HCT116 (cell line): ENCODE data around the gene DPY19L3. TPM values are rescaled to one million over a fixed set of nuclear protein-coding genes. Genes with fewer than 3 reads are reported as not detected.

ENCODE experiments used
- ATAC-seq: fragments of 200-7000 bp; cut with Tn5 transposase; 2 replicates; pipeline ENCODE4 v1.9.1; 2020; ENCODE audit warnings: mild to moderate bottlenecking, moderate library complexity
- BruUV-seq: library from RNA; stranded (reverse); fragments of 400-500 nt; replicated peaks from 2 replicates; lab custom pipeline; 2021; lab: Mats Ljungman, UMichigan
- CTCF ChIA-PET: fragments of 300-600 bp; sonication (Branson Sonifier 250); formaldehyde crosslinking; loops from one replicate; lab custom pipeline; 2021; ENCODE audit warnings: antibody characterized with exemption; lab: Charles Lee
- POLR2A ChIA-PET: fragments of 300-600, 350-600 bp; sonication (Branson Sonifier 250); formaldehyde crosslinking; loops from one replicate; lab custom pipeline; 2021; ENCODE audit warnings: antibody characterized with exemption; lab: Charles Lee
- RAD21 ChIA-PET, 2 experiments: fragments of 300-600 bp; sonication (Branson Sonifier 250); formaldehyde crosslinking; loops; one replicate each; lab custom pipeline; 2023; ENCODE audit warnings: low total read pairs in 2 of 2; ENCODE audit not compliant: uncharacterized antibody in 2 of 2, unreplicated experiment in 2 of 2, low non-redundant PET in 1 of 2; lab: Charles Lee
- DNase-seq: peaks from one replicate; pipeline ENCODE4 v3.0.0-alpha.2; 2010; ENCODE audit warnings: low read depth, low spot score
- H2AFZ ChIP-seq: fragments of 200-600 bp; shearing (Covaris generic), sonication (generic); 2 replicates; pipeline ENCODE4 v1.6.1; 2017; ENCODE audit warnings: low read depth, mixed run types, mixed read lengths, antibody characterized with exemption, low read length; ENCODE audit not compliant: poor library complexity, severe bottlenecking
- H3K27ac ChIP-seq: 2 replicates; pipeline ENCODE4 v1.5.1; 2012; ENCODE audit warnings: low read depth, low read length
- H3K27me3 ChIP-seq: fragments of 200-600 bp; sonication (generic); 2 replicates; pipeline ENCODE4 v1.6.1; 2016; ENCODE audit warnings: mixed run types, low read length, mixed read lengths; ENCODE audit not compliant: insufficient read depth
- H3K36me3 ChIP-seq, 2 experiments: fragments of 200-500 bp in 1 of 2; fragments of 200-600 bp in 1 of 2; sonication (Bioruptor generic) in 1 of 2; sonication (generic) in 1 of 2; 2 replicates each; pipeline versions ENCODE4 v1.5.1 to v1.6.1; 2014 to 2016; ENCODE audit warnings: low read length in 2 of 2, inconsistent platforms in 1 of 2, mixed read lengths in 1 of 2, mixed run types in 1 of 2; ENCODE audit not compliant: insufficient read depth in 2 of 2, control insufficient read depth in 1 of 2
- H3K4me1 ChIP-seq, 2 experiments: fragments of 200-600 bp in 1 of 2; sonication (generic) in 1 of 2; 2 replicates each; pipeline versions ENCODE4 v1.5.1 to v1.6.1; 2012 to 2017; ENCODE audit warnings: low read length in 2 of 2, inconsistent platforms in 1 of 2, mild to moderate bottlenecking in 1 of 2, mixed read lengths in 1 of 2, mixed run types in 1 of 2, moderate library complexity in 1 of 2; ENCODE audit not compliant: insufficient read depth in 2 of 2, control insufficient read depth in 1 of 2
- H3K4me2 ChIP-seq: fragments of 200-600 bp; sonication (generic); 2 replicates; pipeline ENCODE4 v1.6.1; 2017; ENCODE audit warnings: mixed run types, low read length, mixed read lengths
- H3K4me3 ChIP-seq, 2 experiments: fragments of 200-600 bp in 1 of 2; sonication (generic) in 1 of 2; replicated peaks in 1 of 2; 2 replicates each; pipeline ENCODE4 v1.5.1; 2011 to 2016; ENCODE audit warnings: low read length in 2 of 2, control low read depth in 1 of 2, low read depth in 1 of 2, mild to moderate bottlenecking in 1 of 2, mixed read lengths in 1 of 2, mixed run types in 1 of 2
- H3K79me2 ChIP-seq: fragments of 200-600 bp; sonication (generic); 2 replicates; pipeline ENCODE4 v1.6.1; 2017; ENCODE audit warnings: mild to moderate bottlenecking, mixed run types, low read length, moderate library complexity, mixed read lengths; ENCODE audit not compliant: insufficient read depth
- H3K9ac ChIP-seq: fragments of 200-600 bp; sonication (generic); 2 replicates; pipeline ENCODE4 v1.6.1; 2016; ENCODE audit warnings: low read length, mixed read lengths
- H3K9me2 ChIP-seq: fragments of 200-600 bp; sonication (generic), shearing (Covaris generic); 2 replicates; pipeline ENCODE4 v1.6.1; 2017; ENCODE audit warnings: mixed run types, mild to moderate bottlenecking, moderate library complexity; ENCODE audit not compliant: insufficient read depth
- H3K9me3 ChIP-seq, 2 experiments: fragments of 200-500 bp in 1 of 2; fragments of 200-600 bp in 1 of 2; sonication (Bioruptor generic) in 1 of 2; sonication (generic) in 1 of 2; 2 replicates each; pipeline ENCODE4 v1.6.1; 2014 to 2017; ENCODE audit warnings: low read length in 2 of 2, mixed read lengths in 2 of 2, inconsistent platforms in 1 of 2, low read depth in 1 of 2, mild to moderate bottlenecking in 1 of 2, mixed run types in 1 of 2, moderate library complexity in 1 of 2; ENCODE audit not compliant: control insufficient read depth in 1 of 2, insufficient read depth in 1 of 2
- H4K20me1 ChIP-seq: fragments of 200-600 bp; sonication (generic), shearing (Covaris generic); 2 replicates; pipeline ENCODE4 v1.6.1; 2017; ENCODE audit warnings: mixed run types, mild to moderate bottlenecking, moderate library complexity; ENCODE audit not compliant: insufficient read depth
- CBX3 ChIP-seq: IDR thresholded peaks from 2 replicates; pipeline ENCODE4 v1.6.1; 2012; ENCODE audit warnings: low read depth
- CEBPB ChIP-seq: IDR thresholded peaks from 2 replicates; pipeline ENCODE4 v1.6.1; 2012; ENCODE audit warnings: low read depth
- CTCF ChIP-seq, 3 experiments: fragments of 200-600 bp in 1 of 3; sonication (generic) in 1 of 3; IDR thresholded peaks in 2 of 3; conservative IDR thresholded peaks in 1 of 3; 2 replicates each; pipeline ENCODE4 v1.5.1; 2012 to 2017; ENCODE audit warnings: low read depth in 2 of 3, low read length in 2 of 3, antibody characterized with exemption in 1 of 3, borderline replicate concordance in 1 of 3, control low read depth in 1 of 3, mild to moderate bottlenecking in 1 of 3, mixed read lengths in 1 of 3, mixed run types in 1 of 3, moderate library complexity in 1 of 3; ENCODE audit not compliant: insufficient read depth in 1 of 3
- ELF1 ChIP-seq: IDR thresholded peaks from 2 replicates; pipeline ENCODE4 v1.6.1; 2012; ENCODE audit warnings: low read depth, borderline replicate concordance
- EZH2 ChIP-seq: fragments of 200-600 bp; sonication (generic); IDR thresholded peaks from 2 replicates; pipeline ENCODE4 v1.6.1; 2017; ENCODE audit warnings: antibody characterized with exemption, mixed run types
- EZH2phosphoT487 ChIP-seq: fragments of 200-600 bp; IDR thresholded peaks from 2 replicates; pipeline ENCODE4 v1.6.1; 2018; ENCODE audit warnings: antibody characterized with exemption, borderline replicate concordance
- FOSL1 ChIP-seq: IDR thresholded peaks from 2 replicates; pipeline ENCODE4 v1.6.1; 2012; ENCODE audit warnings: low read depth
- JUND ChIP-seq: IDR thresholded peaks from 2 replicates; pipeline ENCODE4 v1.6.1; 2012
- MAX ChIP-seq: IDR thresholded peaks from 2 replicates; pipeline ENCODE4 v1.6.1; 2012
- POLR2AphosphoS5 ChIP-seq: IDR thresholded peaks from 2 replicates; pipeline ENCODE4 v1.6.1; 2011; ENCODE audit warnings: mild to moderate bottlenecking, low read depth, low read length, moderate library complexity
- RAD21 ChIP-seq: IDR thresholded peaks from 2 replicates; pipeline ENCODE4 v1.6.1; 2012; ENCODE audit warnings: low read depth, mild to moderate bottlenecking
- SIN3A ChIP-seq: IDR thresholded peaks from 2 replicates; pipeline ENCODE4 v1.6.1; 2012; ENCODE audit warnings: low read depth
- SRF ChIP-seq: IDR thresholded peaks from 2 replicates; pipeline ENCODE4 v1.6.1; 2012; ENCODE audit warnings: low read depth
- TCF7L2 ChIP-seq: IDR thresholded peaks from 2 replicates; pipeline ENCODE4 v1.7.0; 2011; ENCODE audit warnings: borderline replicate concordance, inconsistent platforms; ENCODE audit not compliant: insufficient read depth, insufficient read length; ENCODE audit errors: extremely low read depth
- ZBTB33 ChIP-seq: IDR thresholded peaks from 2 replicates; pipeline ENCODE4 v1.6.1; 2011; ENCODE audit warnings: mild to moderate bottlenecking, low read length, moderate library complexity; ENCODE audit not compliant: insufficient replicate concordance; ENCODE audit errors: extremely low read depth
- ZFX ChIP-seq: fragments of 450-650 bp; IDR thresholded peaks from 2 replicates; pipeline ENCODE4 v1.6.1; 2017
- ZNF274 ChIP-seq: fragments of 200-500 bp; sonication (Bioruptor generic); IDR thresholded peaks from 2 replicates; pipeline ENCODE4 v1.6.1; 2014; ENCODE audit warnings: mild to moderate bottlenecking, low read depth, low read length, inconsistent platforms
- intact Hi-C: fragments of 100-400 bp; cut with micrococcal nuclease; formaldehyde crosslinking; loops from 2 replicates; pipeline ENCODE4 v1.10.0; 2022
- total RNA-seq: library from RNA; stranded (reverse); gene quantifications from one replicate; pipeline ENCODE4 v1.2.1, GENCODE V29; 2021; ENCODE audit not compliant: unreplicated experiment
- TF ChIP-seq, protein P1 (sequence below): IDR thresholded peaks from 2 replicates; pipeline ENCODE4 v1.6.1; 2012

Gene DPY19L3
- total RNA-seq, 1 experiment from 2014 or later: 14.5 TPM

DNA sequence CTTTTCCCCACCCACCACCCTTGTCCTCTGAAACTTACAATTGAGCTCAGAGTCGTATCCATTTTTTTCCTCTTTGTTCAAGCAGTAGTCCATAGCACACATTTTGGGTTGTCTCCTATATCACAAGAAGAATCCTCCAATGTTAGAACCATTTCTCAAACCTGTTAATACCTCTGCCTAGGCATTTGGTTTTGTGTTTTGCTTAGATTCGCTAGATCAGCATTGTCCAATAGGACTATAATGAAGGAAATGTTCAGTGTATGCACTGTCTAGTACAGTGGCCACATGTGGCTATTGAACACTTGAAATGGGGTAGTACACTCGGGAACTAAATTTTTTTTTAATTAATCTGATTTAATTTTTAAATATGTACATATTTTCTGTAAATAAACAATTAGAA lies 12.6 kb downstream of the DPY19L3 start:
- H3K27ac ChIP-seq: no peak overlapping the region
- no peak for DNase-seq
- no peak overlapping the region for H3K9ac ChIP-seq
- ATAC-seq: no peak
- H4K20me1 ChIP-seq: no peaks in the 10 kb centered on the region
- H3K9me2 ChIP-seq: no peaks in the 10 kb centered on the region
- H3K27me3 ChIP-seq: no peaks in the 10 kb centered on the region
- H3K79me2 ChIP-seq: no peaks in the 10 kb centered on the region
- no peaks in the 10 kb centered on the region for H3K9me3 ChIP-seq
- no peak overlapping the region for H3K4me2 ChIP-seq
- BruUV-seq: no TSS peak
- no peak overlapping the region for H2AFZ ChIP-seq
- H3K36me3 ChIP-seq: peaks cover 0 to under 1% of the 10 kb centered on the region in 2 experiments; a peak in 1 of 4 replicates
- ChIA-PET RAD21 (no interaction called here), CTCF (no interaction called here), POLR2A (interaction anchor here (1.4 kb wide), 1 partner anchor 12 kb away, joined by 3 read pairs; the partner anchor contains the start of gene DPY19L3)
- TF ChIP-seq EZH2phosphoT487: no peak
- no peak for TF ChIP-seq ZFX
- no peak for TF ChIP-seq FOSL1
- TF ChIP-seq TCF7L2: no peak
- no peak for TF ChIP-seq SRF
- TF ChIP-seq MAX: no peak
- no peak for TF ChIP-seq JUND
- TF ChIP-seq ZBTB33: no peak
- no peak for TF ChIP-seq SIN3A
- no peak for TF ChIP-seq POLR2AphosphoS5
- no peak for TF ChIP-seq CEBPB
- TF ChIP-seq CBX3: no peak
- TF ChIP-seq EZH2: no peak
- no peak for TF ChIP-seq CTCF (IDR thresholded peaks at IDR 0.05 in 2 of 3, conservative IDR thresholded peaks at IDR 0.05 in 1 of 3; ENCODE audit: borderline replicate concordance in 1 of 3, insufficient read depth in 1 of 3, low read depth in 2 of 3, low read length in 2 of 3)
- TF ChIP-seq ZNF274: no peak
- TF ChIP-seq, protein P1, sequence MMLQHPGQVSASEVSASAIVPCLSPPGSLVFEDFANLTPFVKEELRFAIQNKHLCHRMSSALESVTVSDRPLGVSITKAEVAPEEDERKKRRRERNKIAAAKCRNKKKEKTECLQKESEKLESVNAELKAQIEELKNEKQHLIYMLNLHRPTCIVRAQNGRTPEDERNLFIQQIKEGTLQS: no peak
- TF ChIP-seq ELF1: no peak
- TF ChIP-seq RAD21: no peak
- intact Hi-C loops: no loop called here
- no peak overlapping the region for H3K4me3 ChIP-seq
- no peaks in the 10 kb centered on the region for H3K4me1 ChIP-seq
